Measurements from ENCODE around the gene SCML1.
"Not testable (repeated sequence)": the region's sequence is repeated elsewhere in the genome, so short reads cannot be mapped to it uniquely, and the experiment has no call there.

Gene SCML1

DNA sequence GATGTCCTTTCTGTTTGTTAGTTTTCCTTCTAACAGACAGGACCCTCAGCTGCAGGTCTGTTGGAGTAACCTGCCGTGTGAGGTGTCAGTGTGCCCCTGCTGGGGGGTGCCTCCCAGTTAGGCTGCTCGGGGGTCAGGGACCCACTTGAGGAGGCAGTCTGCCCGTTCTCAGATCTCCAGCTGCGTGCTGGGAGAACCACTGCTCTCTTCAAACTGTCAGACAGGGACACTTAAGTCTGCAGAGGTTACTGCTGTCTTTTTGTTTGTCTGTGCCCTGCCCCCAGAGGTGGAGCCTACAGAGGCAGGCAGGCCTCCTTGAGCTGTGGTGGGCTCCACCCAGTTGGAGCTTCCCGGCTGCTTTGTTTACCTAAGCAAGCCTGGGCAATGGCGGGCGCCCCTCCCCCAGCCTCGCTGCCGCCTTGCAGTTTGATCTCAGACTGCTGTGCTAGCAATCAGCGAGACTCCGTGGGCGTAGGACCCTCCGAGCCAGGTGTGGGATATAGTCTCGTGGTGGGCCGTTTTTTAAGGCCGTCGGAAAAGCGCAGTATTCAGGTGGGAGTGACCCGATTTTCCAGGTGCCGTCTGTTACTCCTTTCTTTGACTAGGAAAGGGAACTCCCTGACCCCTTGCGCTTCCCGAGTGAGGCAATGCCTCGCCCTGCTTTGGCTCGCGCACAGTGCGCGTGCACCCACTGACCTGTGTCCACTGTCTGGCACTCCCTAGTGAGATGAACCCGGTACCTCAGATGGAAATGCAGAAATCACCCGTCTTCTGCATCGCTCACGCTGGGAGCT, 49.5 kb downstream of the SCML1 start:
- FAIRE-seq; DNase-seq (ENCODE audit: extremely low spot score, insufficient read length, low read depth): not testable (repeated sequence)

DNA sequence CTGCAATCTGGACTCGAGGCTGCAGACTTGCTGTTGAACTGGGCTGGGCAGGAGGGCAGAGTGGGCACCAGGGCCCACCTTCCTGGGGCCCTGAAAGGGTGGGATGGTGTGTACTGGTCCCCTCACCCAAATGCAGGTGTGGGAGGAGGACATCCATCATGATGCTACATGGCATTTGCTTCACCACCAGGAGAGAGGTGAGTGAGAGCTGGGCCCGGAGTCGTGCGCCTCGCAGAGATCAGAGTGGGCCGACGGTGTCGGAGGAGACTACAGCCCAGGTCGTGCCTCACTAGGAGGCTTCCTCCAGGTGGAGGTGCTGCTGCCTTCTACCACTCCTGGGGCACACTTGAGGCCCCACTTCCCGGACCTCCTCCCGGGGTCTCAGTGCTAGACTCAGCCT, 50.3 kb downstream of the SCML1 start:
- DNase-seq (ENCODE audit: extremely low spot score, insufficient read length, low read depth), result no peak
- FAIRE-seq, result no peak

DNA sequence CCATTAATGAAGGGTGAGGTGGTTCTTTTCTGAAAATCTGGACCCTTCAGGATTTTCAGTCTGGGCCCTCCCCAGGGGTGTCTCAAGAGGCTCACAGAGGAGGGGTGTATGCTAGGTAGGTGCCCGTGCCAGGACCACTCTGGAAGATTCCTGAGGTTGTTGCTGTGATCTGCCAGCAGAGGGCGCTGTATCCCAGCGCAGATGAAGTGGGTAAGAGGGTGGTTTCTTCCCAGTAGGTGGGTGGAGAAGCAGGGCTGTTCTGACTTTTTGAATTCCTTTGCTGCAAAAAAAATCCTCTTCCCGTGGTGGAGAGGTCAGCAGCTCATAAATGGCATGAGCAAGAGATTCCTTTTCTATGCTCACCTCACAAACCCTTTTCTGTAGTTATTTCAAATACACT, 51.1 kb downstream of the SCML1 start:
- no peak for FAIRE-seq
- peak; percentile 3 for DNase-seq (ENCODE audit: extremely low spot score, insufficient read length, low read depth)

DNA sequence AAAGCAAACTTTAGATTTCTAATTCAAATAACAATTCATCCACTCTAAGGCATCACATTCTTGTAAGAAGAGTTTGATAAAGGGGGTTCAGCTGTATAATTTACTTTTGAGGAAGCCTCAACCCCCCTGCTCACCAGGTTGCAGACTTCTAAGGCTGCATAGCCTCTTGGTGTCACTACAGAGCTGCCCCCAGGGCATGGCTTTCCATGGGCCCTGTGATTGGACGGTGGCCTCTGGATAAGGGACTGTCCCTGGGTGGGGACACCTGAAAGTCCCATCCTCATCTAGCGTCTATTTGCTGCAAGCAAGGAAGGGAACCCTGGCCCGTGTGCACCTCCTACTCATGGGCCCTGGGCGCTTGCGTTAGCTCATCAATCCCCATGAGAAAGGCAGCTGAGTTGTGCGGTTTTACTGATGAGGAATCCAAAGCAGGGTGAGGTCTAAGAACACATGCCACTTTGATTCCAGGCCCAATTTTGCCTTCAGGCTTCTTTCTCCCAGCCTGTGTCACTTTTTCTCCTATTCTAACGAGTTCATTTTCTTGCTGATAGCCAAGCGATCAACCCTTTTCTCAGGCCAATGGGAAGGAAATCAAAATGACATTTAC, 51.8 kb downstream of the SCML1 start:
- FAIRE-seq (no peak), DNase-seq (ENCODE audit: extremely low spot score, insufficient read length, low read depth) (no peak)

DNA sequence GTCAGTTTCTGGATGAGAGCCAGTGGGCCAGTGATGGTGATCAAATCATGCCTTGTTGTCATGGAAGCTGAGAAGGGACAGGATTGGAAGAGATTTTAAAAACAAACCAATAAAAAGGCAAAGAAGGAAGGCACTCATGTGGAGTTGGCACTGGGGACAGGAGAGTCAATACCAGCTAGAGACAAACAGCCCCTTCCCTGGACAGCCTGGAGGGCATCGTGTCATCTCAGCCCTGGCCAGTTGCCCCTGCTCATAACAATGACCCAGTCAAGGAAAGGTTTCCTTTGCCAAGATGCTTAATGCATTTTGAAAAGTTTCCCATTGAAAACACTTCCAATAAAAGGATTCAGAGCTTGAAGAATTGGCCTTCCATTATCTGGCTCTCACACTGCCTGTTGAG, 55.5 kb downstream of the SCML1 start:
- DNase-seq (ENCODE audit: extremely low spot score, insufficient read length, low read depth), result no peak
- no peak for FAIRE-seq

DNA sequence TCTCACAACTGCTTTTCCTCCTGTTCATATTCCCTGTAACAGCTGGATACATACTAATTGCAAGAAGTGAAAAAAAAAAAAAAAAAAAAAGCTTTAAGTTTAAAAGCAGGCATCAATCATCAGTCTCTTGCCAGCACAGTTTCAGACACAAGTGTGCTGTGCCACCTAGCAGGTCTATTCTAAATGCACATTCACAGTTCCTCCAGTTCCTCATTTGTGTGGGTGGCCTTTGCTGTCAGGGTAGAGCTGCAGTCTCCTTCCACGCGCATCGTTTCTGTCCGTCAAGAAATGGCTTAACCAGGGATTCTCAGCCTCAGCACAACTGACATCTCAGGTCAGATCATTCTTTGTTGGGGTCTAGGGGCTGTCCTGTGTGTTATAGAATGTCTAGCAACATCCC, 61.6 kb downstream of the SCML1 start:
- no peak for DNase-seq (ENCODE audit: extremely low spot score, insufficient read length, low read depth)
- FAIRE-seq, result no peak

DNA sequence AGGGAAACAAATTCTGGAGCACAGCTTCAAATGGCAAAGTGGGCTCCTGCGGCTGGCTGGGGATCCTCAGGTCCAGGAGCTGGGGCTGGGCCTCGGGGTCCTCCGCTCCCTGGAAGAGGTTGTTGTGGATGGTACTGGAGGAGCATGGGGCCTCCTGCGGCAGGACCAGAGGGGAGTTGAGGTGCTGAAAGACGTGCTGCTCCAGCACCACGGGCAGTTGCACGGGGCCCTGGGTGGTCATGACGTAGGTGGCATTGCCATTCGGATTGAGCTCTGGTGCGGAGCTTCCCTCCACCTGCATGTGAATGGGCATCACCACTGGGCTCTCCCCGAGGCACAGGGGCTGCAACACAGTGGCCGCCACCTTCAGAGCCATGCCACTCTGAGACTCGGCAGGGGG, 64.1 kb downstream of the SCML1 start:
- FAIRE-seq (no peak), DNase-seq (ENCODE audit: extremely low spot score, insufficient read length, low read depth) (no peak)

DNA sequence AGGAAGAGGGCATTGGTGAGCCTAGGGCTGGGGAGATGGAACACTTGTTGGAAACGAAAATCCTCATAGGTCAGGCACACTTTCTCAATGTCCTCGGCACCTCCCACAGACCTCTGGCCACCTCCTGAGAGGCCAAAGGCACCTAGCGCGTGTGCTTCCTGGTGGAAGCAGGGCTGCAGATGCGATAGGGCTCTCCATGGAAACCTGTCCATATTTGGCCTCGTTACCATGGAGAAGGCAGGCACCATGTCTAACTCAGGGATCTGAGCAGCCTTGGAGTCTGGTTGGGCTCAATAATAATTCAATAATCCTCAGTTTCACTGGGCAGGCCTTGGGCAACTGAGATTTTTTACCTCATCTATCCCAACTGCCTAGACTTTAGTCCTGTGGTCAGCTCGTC, 65.5 kb downstream of the SCML1 start:
- no peak for DNase-seq (ENCODE audit: extremely low spot score, insufficient read length, low read depth)
- FAIRE-seq, result no peak

DNA sequence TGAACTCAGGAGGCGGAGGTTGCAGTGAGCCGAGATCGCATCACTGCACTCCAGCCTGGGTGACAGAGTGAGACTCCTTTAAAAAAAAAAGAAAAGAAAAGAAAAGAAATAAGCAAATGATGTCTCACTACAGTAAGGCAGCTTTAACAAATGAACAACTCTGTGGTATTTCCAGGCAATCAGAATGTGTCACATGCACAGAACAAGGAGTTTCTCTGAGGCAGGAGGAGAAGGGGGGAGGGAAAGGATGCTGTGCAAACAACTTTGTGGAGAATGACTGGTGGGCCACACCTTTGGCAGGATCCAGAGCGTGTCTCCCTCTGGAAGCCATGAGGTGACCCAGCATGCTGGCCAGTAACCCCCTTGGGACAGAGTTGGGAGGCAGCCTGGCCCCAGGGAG, 66.2 kb downstream of the SCML1 start:
- no peak for FAIRE-seq
- DNase-seq (ENCODE audit: extremely low spot score, insufficient read length, low read depth), result no peak

Data from GM18507 (cell line).